HG03103 (cell line): Measurements from ENCODE around the gene CYP11A1.

Experiments
- ATAC-seq: cut with Tn5 transposase; IDR thresholded peaks from one replicate; pipeline ENCODE4 v1.9.1; 2021; ENCODE audit warnings: low read depth; ENCODE audit not compliant: unreplicated experiment

Gene CYP11A1

GRCh38 chr15:74389241-74390048, 22.0 kb upstream of the CYP11A1 start:
- no peak for ATAC-seq

- ATAC-seq, result no peak
Measured at GRCh38 chr15:74388363-74388951, 21.0 kb upstream of the CYP11A1 start.

DNA sequence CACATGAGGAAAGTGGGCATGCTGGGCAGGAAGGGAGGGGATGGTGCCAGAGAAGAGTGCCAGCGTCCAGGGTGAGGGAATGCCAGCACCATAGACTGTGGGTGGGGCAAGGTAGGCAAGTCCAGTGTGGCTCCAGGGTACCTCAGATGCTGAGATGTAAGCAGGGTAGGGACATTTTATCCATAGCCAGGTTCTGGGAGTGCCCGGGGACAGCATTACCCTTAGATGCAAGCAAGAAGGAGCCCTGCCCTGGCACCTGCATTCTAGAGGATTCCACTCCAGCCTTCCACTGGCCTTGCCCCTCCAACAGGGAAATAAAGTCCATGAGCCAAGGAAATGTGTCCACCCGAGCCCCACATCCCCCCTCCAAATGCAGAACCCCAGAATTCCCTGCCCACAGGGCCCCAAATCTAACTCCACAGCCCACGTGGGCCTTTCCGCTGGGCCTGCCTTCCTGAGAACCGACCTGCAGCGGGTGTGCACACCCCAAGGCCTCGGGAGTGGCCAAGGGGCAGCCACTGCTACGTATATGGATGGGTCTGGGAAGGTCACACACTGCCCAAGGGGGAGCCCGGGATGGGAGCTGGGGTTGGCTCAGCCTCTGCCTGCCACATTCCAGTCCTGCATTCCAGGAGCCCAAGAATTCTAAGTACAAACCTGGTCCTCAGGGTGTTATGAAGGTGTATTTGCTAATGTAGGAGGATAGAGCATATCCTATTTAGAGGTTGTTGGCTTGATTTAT, 20.3 kb upstream of the CYP11A1 start:
- ATAC-seq, result no peak

- ATAC-seq, result no peak
Measured at GRCh38 chr15:74387141-74387541, 19.7 kb upstream of the CYP11A1 start.

- ATAC-seq, result no peak
Measured at GRCh38 chr15:74386496-74387140, 19.2 kb upstream of the CYP11A1 start.

DNA sequence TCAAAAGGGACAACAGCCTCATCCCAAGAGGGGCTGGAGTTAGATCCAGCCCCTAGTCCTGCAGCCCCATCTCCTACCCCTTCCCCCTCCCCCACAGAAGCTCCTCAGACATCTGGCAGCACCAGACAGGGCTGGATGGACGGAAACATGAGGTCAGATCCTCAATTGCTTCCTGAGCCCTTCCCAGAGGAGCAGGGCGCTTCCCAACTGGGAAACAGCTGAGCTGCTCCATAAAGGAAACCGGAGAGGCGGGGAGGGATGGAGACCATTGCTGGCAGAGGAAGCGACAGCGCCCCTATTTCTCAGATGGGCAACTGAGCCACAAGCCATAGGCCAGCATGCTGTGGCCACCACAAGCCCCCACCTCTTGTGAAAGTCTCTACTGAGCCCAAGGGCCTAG, 18.3 kb upstream of the CYP11A1 start:
- no peak for ATAC-seq

DNA sequence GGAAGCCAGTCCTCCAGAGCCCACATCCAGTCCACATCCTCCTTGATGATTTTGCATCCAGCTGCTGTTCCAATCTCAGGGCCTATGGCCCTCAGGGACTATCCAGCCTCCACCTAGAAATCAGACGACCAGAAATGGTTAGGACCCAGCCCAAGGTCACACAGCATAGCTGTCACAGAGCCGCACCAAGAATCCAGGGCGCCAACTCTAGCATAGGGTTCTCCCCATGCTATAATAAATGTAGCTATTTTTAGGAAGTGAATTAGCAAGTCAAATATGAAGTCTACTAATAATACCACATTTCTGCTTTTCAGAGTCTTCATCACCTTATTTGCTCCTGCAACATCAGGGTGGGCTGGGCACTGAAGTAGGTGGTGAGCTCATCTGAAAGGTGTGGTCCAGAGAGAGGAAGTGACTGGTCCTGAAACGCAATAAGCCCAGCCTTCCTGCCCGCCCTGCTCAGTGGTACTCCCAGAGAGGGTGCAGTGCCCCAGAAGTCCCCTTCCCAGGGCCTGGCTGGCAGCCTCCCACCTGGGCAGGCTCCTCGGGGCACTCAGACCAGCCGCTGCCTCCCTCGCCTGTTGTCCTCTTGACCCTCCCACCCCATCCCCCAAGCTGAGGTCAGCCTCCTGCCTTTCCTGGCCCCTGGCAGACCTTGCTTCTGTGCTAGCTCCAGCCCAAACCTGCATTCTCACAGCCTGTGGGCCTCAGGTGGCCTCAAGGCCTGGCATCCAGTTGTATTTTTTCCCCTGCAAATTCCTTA, 17.6 kb upstream of the CYP11A1 start:
- ATAC-seq, result peak; percentile 52

GRCh38 chr15:74384566-74384880, 17.1 kb upstream of the CYP11A1 start:
- no peak for ATAC-seq

GRCh38 chr15:74383695-74384565, 16.5 kb upstream of the CYP11A1 start:
- peak; percentile 38 for ATAC-seq

- no peak for ATAC-seq
Measured at GRCh38 chr15:74383286-74383685, 15.8 kb upstream of the CYP11A1 start.

DNA sequence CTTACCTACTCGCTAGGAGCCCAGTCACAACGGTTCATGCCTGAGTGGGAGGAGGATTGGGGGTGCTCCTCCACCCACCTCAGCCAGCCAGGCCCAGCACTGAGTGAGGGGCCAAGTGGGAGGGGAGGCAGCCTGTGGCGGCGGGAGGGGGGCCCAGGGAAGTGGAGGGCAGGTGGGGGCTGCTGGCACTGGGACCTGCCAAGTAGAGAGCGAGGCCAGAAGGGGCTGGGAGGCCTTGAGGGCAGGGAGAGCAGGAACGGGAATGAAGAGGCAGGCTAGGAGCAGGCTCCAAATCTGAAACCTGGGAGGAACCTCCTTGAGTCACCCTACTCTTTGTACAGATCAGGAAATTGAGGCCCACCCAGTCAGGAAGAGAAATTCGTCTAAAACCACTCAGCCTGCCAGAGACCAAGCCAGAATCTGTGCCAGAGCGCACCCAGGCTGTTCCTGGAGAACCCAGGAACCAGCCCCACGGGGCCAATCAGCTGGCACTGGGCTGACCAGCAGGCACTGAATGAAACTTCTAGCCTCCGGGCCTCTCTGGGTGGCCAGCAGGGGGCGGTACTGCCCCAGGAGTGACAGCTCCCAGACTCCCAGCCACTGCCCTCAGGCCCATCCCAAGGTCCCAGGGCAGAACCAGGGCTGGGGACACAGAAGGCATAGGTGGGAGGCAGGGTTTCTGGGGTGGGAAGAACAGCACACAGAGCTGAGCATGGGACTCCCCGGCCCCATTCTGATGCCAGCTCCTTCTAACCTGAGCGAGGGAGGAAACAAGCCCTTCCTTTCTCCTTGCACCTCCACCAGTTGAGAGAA, 14.8 kb upstream of the CYP11A1 start:
- ATAC-seq, result no peak

DNA sequence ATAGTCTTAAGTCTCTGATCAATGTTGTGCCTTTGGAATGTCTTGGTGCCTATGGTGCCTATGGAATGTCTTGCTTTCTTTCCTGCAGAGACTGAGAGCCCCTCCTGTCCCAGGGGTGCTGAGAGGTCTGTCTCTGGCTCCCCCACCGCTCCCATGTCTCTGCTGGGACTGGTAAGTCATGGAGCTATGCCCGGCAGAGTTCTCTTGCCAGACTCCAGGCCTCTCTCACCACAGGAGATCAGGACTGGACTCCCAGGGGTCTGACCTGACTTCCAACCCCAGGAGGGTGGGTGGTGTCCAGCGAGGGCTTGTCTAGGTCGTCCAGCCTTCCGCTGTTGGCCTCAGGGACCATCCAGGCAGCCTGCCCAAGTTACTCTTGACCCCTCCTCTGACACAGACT, 14.0 kb upstream of the CYP11A1 start:
- ATAC-seq, result no peak

- no peak for ATAC-seq
Measured at GRCh38 chr15:74381190-74381453, 13.7 kb upstream of the CYP11A1 start.

- no peak for ATAC-seq
Measured at GRCh38 chr15:74380361-74381189, 13.1 kb upstream of the CYP11A1 start.

GRCh38 chr15:74378848-74379247, 11.4 kb upstream of the CYP11A1 start:
- ATAC-seq, result no peak

GRCh38 chr15:74377831-74378766, 10.7 kb upstream of the CYP11A1 start:
- ATAC-seq, result no peak
